ENCODE results near the gene SMPX.
A peak's percentile ranks its signal among the peaks of the same experiment; 100 is the strongest.
"Not testable (repeated sequence)": the region's sequence is repeated elsewhere in the genome, so short reads cannot be mapped to it uniquely, and the experiment has no call there.

SMPX gene

DNA sequence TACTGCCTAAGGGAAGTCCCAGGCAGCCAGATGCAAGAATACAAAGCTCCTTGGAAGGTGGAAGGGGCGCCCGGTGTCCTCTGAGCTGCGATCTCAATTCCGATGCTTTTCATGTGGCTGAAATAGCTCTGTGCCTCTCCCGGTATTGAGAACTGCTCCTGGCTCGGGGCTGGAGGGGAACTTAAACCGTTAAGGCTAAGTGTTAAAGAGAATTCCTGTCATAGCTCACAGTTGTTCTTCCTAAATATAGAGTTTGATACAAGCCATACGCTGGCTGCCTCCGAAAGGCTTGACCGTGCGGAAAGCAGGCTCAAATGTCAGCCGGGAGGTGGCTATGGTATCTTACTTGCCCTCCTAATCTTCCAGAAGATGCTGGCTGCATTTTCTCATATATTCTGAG lies at the start of gene SMPX:
SMPX (minus strand) TSS at position 157 of the 400 bp plus-strand sequence. CDS start 3,826 bp downstream, outside the sequence.
- no peak for DNase-seq

- no peak for DNase-seq
These were observed 48.8 kb upstream of the SMPX start for GRCh38 chrX:21806691-21807090.

DNA sequence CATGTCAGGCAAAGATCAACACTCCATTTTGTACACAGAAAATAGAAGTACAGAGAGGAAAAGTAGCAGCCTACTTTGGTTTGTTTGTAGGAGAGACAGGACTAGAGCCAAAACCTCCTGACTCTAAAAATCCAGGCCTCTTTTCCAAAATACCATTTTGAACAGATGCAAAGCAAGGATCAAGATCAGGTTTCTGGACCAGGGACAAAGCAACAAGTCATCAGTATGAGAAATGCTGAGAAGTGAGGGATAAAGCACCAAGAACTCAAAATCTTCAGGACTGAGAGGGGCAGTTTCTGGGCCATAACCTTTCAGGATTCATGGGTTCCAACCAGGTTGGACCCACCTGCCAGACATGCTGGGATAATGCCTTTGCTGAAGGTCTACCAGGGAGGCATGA lies 44.9 kb upstream of the SMPX start:
- no peak for DNase-seq

GRCh38 chrX:21802054-21802670 lies 44.2 kb upstream of the SMPX start:
- DNase-seq = no peak

- DNase-seq = no peak
These were observed 42.4 kb upstream of the SMPX start for GRCh38 chrX:21800344-21800770.

DNA sequence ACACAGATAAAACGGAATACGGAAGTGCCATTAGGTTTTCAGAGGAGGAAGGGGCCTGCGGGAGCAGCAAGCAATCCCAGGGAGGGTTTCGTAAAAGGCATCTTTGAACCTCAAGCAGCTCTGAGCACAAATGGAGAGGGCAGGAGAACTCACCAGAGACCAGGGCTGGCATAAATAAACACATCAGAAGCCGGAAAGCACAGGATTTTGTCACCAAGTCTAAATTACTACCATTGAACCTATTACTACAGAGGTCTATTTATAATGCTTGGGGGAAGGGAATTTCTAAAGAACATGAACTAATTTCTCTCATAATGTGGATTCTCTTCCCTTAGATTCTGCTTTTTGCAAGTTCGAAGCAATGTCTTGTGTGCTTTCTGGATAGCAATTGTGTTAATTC lies 41.9 kb upstream of the SMPX start:
- DNase-seq = no peak

GRCh38 chrX:21798677-21799219 lies 40.8 kb upstream of the SMPX start:
- DNase-seq = peak; percentile 85

DNA sequence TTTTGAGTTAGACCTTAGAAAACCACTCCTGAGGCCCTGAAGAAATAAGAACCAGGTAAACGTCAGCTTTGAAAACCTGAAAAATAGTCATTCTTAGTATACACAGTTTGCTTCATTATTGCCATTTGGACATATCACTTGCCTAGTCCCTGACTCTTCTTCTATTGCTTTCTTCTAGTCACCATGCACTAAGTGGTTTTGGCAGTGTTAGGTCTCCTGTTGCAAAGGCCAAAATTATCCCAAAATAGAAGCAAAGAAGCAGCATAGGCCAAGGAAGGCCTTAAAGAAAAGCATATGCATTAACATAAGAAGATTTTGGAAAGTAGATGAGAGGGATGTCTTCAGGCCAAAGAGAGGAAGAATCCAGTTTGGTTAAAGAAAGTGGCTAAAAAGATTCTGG lies 24.1 kb upstream of the SMPX start:
- no peak for DNase-seq

DNA sequence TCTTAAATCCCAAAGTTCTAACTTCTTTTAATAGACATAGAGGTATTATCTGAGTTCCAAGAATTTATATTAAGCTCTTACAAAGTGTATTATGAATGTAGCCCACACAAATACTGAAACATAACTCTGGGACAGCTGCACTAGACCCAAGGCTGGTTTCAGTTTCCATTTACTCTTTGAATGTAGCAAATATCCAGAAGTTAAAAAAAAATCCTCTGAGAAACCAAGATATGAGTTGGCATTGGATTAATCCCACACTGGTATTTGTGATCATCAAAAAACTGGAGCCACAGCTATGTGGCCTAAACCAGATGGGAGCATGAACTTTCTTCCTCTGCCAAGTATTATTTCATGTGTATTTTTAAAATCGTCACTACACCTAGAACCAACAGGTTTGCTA lies 23.6 kb upstream of the SMPX start:
- no peak for DNase-seq

- DNase-seq = peak; percentile 2
These were observed 21.2 kb upstream of the SMPX start for GRCh38 chrX:21779095-21779494.

- no peak for DNase-seq
These were observed 20.3 kb upstream of the SMPX start for GRCh38 chrX:21778236-21778635.

- not testable (repeated sequence) for DNase-seq
These were observed 17.2 kb upstream of the SMPX start for GRCh38 chrX:21775128-21775527.

- DNase-seq = not testable (repeated sequence)
These were observed 15.1 kb upstream of the SMPX start for GRCh38 chrX:21773036-21773435.

DNA sequence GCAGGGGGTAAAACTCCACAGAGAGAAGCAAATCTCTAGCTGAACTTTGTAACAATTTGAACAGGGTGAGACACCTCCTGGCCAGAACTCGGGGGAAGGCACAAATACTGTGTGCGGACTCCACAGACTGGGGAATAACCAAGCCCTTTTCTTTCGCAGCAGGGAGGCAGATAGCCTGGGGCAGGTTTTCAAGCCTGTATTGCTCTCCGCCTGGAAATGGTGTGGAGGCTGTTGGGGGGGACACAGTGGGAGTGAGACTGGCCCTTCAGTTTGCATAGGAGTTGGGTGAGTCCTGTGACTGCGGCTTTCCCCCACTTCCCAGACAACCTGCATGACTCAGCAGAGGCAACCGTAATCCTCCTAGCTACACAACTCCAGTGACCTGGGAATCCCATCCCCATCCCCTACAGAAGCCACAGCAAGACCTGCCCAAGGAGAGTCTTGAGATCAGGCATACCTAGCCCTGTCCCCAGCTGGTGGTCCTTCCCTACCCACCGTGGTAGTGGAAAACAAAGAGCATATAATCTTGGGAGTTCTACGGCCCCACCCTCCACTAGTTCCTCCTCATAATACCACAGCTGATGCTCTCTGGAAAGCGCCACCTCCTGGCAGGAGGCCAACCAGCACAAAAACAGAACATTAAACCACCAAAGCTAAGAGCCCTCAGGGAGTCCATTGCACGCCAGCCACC lies 12.9 kb upstream of the SMPX start:
- peak; percentile 51 for DNase-seq

DNA sequence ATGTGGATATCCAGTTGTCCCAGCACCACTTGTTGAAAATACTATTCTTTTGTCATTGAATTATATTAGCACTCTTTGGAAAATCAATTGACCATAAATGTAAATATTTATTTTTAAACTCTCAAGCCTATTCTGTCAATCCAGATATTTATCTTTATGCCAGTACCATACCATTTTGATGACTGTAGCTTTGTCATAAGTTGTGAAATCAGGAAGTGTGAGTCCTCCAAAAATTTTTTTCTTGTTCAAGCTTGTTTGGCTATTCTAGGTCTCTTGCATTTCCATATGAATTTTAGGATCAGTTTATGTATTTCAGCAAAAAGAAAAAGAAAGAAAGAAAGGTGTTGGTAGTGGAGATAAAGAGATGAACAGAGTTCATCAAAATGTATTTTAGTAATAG lies 8.2 kb upstream of the SMPX start:
- DNase-seq = no peak

DNA sequence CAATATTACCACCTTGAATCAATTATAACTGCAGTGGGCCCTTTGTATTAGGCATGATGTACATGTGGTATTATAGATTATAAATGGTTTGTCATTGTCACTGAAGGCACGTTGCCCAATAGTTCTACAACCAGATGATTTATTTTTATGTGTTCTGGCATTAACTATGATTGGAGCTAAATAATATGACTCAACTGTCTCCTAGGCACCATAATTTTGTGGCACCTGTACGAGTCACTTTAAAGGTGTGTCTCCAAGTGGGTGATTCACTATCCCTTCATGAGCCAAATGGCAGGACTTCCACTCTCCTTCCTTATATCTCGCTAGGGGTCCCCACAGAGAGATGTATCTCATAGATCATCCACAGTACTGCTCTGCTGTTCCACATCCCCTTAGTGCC lies 6.1 kb upstream of the SMPX start:
- DNase-seq = no peak

DNA sequence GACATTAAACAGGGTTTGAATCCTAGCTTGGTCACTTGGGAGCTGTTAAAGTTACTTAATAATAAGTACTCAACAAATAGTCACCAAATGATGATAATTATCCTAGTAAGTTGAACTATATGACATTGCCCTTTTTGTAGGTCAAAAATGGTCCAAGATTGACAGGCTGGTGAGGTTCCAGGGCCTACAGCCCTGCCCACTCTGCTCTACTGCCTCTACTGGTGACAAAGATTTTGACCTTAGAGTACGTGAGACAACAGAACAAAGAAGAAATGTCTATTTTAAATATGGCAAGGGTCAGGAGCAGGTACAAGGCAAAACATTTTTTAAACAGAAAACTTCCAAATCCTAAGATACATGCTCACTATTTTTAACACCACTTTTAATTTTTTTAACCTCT lies 572 bp upstream of the SMPX start:
- no peak for DNase-seq

- DNase-seq = peak; percentile 6
These were observed 959 bp downstream of the SMPX start for GRCh38 chrX:21756785-21757529.

DNA sequence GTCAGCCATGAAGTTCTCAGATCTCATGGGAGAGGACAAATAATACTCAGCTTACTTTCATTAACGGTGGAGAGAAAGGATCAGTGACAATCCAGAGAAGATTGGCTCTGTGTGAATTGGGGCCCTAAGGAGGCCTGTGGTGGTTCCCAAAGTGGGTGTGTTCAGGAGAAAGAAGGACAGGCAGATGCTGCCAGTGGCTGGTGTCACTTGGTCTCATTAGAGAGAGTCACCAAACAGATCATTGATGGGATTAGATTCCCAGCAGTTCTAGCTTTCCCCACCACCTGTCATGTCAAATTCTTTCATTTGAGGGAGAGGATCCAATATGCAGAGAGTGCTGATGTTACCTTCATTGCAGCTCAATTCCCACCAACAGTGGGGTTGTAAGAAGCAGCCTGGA lies 8.0 kb downstream of the SMPX start:
- no peak for DNase-seq

DNA sequence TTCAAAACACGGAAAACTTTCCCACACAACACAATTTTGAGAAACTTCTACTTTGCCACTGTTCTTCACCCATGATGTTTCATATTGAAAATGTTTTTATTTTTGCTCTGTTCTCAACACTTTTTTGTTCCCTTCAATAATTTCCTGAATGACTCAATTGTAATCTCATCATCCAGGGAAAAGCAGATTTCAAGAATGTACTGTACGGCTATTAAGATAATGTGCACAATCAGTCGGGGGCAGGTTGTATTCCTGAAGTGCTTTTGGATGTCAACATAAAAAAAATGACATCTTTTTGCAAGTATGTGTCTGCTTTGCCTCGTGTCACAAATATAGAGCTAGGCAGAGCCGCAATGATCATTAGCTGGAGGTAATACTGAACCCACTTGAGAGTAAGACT lies 9.7 kb downstream of the SMPX start:
- no peak for DNase-seq

GRCh38 chrX:21747558-21747957 lies 10.4 kb downstream of the SMPX start:
- peak; percentile 10 for DNase-seq

- peak; percentile 27 for DNase-seq
These were observed 12.2 kb downstream of the SMPX start for GRCh38 chrX:21745756-21746155.

GRCh38 chrX:21744721-21745120 lies 13.2 kb downstream of the SMPX start:
- DNase-seq = no peak

DNA sequence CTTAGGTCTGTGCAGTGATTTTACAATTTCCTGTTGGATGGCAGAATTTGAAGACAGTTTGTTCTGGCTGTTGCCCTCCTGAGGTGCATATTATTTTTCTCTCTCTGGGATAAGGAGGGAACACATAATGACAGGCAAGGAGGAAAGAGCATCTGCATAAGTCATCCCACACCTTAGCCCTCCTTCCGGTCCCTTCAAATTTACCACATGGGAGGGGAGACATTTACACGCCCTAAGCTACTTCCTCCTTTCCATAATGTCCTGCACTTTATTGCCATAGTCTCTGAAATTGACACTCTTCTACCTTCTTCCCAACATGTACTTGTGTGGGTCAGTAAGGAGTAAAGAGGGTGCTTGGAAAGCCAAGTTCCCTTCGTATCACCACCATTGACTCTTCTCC lies 13.9 kb downstream of the SMPX start:
- no peak for DNase-seq
